Head of caudate nucleus (tissue), 42 donors: ENCODE results near the gene CARD10.

Source experiments
- DNase-seq, 42 donors: peaks; one replicate each; pipeline versions ENCODE4 v3.0.0 to v3.0.0-alpha.2; 2020 to 2021; ENCODE audit warnings: mixed read lengths in 7 of 42
- intact Hi-C: fragments of 100-400 bp; cut with DNase I; formaldehyde crosslinking; loops from one replicate; pipeline ENCODE4 v1.15.0; 2022

CARD10 gene, protein sequence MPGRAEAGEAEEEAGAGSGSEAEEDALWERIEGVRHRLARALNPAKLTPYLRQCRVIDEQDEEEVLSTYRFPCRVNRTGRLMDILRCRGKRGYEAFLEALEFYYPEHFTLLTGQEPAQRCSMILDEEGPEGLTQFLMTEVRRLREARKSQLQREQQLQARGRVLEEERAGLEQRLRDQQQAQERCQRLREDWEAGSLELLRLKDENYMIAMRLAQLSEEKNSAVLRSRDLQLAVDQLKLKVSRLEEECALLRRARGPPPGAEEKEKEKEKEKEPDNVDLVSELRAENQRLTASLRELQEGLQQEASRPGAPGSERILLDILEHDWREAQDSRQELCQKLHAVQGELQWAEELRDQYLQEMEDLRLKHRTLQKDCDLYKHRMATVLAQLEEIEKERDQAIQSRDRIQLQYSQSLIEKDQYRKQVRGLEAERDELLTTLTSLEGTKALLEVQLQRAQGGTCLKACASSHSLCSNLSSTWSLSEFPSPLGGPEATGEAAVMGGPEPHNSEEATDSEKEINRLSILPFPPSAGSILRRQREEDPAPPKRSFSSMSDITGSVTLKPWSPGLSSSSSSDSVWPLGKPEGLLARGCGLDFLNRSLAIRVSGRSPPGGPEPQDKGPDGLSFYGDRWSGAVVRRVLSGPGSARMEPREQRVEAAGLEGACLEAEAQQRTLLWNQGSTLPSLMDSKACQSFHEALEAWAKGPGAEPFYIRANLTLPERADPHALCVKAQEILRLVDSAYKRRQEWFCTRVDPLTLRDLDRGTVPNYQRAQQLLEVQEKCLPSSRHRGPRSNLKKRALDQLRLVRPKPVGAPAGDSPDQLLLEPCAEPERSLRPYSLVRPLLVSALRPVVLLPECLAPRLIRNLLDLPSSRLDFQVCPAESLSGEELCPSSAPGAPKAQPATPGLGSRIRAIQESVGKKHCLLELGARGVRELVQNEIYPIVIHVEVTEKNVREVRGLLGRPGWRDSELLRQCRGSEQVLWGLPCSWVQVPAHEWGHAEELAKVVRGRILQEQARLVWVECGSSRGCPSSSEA

GRCh38 chr22:37519268-37520195, at the start of gene CARD10:
Gene CARD10, minus strand, starts transcription at chr22:37519415. Its CDS starts 215 bp downstream, at chr22:37519200.
- DNase-seq, result no peak
- intact Hi-C loops, result no loop called here

DNA sequence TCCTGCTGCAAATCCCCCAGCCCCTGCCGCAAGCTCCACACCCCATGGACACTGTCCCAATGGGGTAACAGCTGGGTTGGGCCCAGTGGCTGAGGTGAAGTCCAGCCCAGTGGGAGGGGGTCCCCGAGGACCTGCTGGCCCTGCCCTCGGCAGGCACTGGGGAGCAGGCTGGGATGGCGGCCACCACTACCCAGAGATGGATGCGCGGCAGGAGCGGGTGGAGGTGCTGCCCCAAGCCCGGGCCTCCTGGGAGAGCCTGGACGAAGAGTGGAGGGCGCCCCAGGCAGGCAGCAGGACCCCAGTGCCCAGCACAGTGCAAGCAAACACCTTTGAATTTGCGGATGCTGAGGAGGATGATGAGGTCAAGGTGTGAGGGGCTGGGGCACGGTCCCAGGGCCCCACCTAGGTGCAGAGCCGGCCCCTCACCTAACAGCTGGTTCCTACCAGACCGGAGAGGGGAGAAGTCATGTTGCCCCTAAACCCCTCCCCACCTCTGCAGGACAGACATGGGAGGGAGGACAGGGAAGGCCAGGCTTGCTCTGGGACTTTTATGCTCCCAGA, 49.3 kb upstream of the CARD10 start:
- DNase-seq, result peak in 1 of 42 donors; percentile 35
- intact Hi-C loops, result no loop called here

GRCh38 chr22:37568012-37568411, 48.8 kb upstream of the CARD10 start:
- peak in 1 of 42 donors; percentile 37 for DNase-seq
- intact Hi-C loops, result no loop called here

DNA sequence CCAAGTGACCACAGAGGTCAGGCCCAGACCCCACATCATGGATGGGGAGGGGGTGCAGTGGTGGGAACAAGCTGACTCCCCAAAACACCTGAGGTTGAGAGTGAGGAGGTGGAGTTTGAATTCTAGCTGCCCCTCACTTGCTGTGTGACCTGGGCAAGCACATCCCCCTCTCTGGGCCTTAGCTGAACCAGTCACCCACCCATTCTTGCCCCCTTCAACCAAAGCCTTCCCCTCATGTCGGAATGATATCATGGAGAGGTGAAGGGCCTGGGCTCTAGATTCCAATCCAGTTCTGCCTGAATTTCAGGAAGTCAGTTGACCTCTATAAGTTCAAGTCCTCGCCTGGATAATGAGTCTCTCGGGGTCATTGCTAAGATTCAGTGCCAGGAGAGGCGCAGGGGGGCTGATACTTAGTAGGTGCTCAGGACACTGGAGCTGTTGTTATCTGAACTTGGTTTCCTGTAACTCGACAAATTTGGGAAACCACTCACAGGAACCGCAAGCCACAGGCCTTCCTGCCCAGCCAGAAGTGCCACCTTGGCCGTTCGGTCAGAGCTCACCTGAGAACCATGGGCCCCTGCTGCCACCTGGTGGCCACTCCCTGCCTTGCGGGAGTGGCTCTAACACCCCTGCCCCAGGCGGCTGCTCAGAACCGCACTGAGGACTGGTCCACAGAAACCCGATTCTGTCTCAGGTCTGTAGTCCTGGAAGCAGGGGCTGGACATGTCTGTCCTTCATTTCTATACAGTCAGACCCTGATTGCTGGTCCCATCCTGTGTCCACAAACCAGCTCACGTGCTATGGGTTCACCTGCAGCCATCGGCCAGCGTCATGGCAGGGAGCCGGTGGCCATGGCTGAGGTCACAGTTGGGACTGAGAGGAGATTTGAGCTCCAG, 47.9 kb upstream of the CARD10 start:
- DNase-seq, result peak; percentile 65 to 93 (median 82)
- intact Hi-C loops, result loop anchor here (2.0 kb wide), 1 partner anchor 20 kb away; no protein-coding TSS in a partner anchor

GRCh38 chr22:37566329-37566837, 47.2 kb upstream of the CARD10 start:
- intact Hi-C loops, result loop anchor here (2.0 kb wide), 1 partner anchor 20 kb away; no protein-coding TSS in a partner anchor
- peak in 28 of 42 donors; percentile 22 to 78 (median 61) for DNase-seq

GRCh38 chr22:37565830-37566229, 46.6 kb upstream of the CARD10 start:
- intact Hi-C loops, result loop anchor here (2.0 kb wide), 1 partner anchor 19 kb away; no protein-coding TSS in a partner anchor
- no peak for DNase-seq

DNA sequence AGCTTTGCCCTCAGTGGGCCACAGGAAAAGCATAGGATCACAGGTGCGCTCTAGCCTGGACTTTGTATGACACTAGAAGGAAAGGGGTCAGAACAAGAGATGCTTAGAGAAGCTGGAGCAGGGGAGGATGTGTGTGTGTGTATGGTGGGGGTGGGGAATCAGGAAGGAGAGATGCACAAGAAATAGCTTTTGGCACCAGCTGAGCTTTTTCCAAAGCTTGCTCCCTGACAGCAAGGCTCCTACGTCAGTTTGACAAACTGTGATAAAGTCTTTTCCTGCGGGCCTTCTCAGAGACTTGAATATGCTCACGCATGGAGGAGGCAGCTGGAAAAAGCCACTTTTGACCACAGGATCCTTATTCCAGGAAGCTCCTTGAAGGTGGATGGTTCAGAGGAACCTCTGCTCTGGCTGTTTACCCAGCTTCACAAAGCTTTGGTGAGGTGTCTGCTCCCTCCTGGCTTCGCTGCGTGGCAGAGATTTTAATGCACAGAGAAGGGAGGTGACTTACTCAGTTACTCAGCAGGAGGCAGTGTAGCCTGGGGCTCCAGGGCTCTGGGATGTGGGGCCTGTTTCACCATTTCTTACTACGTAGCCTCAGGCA, 45.0 kb upstream of the CARD10 start:
- DNase-seq, result peak in 1 of 42 donors; percentile 31

DNA sequence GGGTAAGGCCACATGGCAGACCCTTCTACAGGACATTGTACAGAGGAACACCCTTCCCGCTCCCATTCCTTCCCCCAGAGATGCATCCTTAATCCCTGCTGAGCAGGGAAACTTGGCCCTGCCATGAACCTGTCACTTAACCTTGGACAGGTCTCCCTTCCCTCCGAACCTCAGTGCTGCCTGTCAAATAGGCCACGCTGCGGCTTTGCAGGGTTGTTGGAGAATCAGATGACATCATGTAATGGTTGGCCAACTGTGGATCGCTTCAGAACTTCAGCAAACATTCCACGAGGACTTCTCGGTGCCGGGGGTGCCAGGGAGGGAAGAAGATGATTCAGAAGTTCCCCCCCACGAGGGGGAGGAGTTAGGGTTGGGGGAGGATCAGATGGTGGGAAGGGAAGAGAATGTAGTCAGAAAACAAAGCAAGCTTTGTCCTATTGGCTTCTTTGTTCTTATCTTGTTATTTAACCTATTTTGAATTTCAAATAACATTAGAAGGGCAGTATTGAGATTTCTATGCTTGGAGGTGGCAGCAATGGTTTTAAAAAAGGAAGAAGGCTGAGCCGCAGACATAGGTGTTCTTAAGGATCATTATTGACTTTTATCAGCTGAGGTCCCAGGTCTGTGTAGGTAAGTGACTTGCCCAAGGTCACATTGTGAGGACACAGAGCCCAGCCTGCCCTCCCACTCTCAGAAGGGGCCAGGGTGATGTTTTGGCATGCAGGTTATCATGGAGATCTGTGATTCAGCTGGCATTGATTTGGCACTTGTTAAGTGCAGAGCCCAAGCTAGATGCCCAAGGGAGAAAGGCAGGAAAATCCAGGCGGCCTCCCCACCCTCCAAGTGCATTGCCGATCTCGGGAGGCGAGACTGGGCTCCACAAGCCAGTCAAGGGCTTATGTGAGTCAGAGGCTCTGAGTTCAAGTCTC, 44.2 kb upstream of the CARD10 start:
- intact Hi-C loops, result no loop called here
- peak; percentile 65 to 97 (median 90) for DNase-seq

More for the DNA sequence above, 45.0 kb upstream of the CARD10 start:
- intact Hi-C loops, result no loop called here

DNA sequence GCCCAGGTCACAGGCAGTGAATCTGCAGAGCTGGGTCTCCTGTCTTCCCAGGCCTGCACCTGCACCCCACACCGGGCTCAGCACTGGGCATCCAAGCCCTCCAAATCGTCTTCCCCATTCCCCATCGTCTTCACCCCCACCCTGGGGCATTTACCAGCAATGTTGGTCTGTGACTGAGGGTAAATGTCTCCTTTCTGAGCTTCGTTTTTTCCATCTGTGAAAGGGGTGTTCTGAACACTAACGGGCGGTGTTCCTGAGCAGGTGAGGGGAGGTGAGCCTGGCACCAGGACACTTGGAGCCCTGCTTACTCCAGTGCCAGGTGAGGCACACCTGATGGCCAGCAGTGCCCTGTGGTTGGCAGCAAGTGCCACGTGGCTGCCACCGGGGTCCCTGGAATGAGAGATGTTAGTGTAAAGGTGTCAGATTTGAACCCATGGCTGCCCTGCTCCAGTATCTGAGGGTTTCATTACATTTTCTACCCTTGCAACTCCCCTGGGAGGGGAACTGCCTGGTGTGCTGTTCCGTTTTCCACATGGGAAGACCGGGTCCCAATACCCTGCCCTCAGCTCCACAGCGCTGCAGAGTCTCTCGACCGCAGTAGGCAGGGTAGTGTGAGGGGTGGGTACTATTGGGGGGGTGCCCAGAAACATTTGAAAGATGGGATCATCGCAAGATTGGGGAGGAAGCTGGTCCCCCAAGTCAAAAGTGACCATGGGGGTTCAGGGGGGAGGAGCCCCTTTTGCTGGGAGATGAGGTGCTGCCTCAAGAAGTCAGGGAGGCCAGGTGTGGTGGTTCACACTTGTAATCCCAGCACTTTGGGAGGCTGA, 43.0 kb upstream of the CARD10 start:
- intact Hi-C loops, result no loop called here
- DNase-seq, result no peak

DNA sequence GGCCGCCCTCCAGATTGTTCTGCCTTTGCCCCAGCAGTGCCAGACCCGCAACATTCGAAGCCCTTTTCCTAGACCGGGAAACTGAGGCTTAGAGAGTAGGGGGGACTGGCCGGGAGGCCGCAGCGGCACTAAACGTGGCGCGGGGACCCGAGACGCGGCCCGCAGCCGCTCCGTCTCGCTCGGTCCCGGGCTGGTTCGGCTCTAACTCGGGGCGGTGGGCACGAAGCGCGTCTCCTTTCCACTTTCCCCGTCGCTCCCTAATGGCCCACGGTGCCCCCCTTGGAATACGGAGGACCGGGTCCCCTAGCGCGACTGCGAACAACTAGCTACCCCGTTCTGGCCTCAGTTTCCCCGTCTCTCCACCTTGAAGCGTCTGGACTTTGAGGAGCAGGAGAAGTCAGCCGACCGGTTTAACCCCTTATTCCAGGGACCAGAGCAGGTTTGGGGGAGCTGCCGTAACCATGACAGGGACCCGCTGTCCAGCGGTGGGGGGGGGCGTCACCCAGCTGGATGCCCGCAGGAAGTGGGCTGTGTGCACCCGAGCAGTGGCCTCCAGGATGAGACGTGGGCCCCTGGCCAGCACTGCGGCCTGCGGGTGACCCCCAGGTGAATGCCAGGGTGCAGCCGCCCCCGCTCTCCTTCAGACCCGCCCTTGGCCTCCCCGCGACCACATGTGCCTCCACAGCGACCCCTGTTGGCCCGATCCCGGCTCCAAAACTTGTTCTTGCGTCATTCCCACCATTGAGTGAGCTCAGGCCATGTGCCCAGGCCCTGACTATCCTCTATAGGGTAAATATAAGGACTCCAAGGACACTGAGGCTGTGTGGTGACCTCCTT, 42.2 kb upstream of the CARD10 start:
- intact Hi-C loops, result no loop called here
- DNase-seq, result peak; percentile 76 to 97 (median 90)

GRCh38 chr22:37560608-37561211, 41.5 kb upstream of the CARD10 start:
- intact Hi-C loops, result no loop called here
- peak in 21 of 42 donors; percentile 35 to 86 (median 58) for DNase-seq

DNA sequence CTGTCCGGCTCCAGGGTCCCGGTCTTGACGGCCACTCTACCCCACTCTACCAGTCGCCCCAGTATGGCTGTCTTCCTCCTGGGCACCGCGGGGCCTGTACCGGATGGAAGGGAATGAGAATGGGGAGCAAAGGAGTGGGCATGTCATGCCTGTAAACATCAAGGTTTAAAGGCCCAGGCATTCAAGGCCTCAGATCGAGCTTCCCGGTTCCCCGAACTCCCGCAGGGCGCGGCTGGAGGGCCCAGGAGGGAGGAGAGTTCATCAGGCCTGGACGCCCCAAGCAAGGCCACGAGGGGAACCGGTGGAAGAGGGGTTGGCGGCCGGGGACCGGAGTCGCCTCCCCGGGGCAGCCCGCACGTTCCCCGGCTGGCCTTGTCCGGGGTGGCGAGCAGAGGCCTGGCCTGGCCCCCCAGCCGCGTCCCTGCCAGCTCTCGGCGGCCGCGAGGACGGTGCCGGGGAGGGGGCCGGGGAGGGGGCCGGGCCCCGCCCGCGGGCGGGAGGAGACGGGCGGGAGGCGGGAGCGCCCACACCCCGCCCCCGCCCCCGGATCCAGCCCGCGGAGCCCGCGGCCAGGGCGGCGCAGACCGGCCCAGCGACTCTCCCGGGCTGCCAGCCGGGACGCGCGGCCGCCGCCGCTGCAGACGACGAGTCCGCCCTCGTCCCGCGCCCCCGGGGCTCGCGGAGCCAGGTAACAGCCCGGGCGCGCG, 40.8 kb upstream of the CARD10 start, which contains the start of gene CDC42EP1:
Gene CDC42EP1 (plus strand): TSS at position 580 of the 707 bp plus-strand sequence. CDS start 5,870 bp downstream, outside the sequence.
- DNase-seq, result peak in 38 of 42 donors; percentile 45 to 86 (median 72)
- intact Hi-C loops, result no loop called here
